ENCODE measurements around the gene THADA.
"Not testable (repeated sequence)": the region's sequence is repeated elsewhere in the genome, so short reads cannot be mapped to it uniquely, and the experiment has no call there.

The THADA gene

GRCh38 chr2:43410055-43410604 is 185.7 kb downstream of the THADA start:
- DNase-seq (ENCODE audit: low read depth): no peak

DNA sequence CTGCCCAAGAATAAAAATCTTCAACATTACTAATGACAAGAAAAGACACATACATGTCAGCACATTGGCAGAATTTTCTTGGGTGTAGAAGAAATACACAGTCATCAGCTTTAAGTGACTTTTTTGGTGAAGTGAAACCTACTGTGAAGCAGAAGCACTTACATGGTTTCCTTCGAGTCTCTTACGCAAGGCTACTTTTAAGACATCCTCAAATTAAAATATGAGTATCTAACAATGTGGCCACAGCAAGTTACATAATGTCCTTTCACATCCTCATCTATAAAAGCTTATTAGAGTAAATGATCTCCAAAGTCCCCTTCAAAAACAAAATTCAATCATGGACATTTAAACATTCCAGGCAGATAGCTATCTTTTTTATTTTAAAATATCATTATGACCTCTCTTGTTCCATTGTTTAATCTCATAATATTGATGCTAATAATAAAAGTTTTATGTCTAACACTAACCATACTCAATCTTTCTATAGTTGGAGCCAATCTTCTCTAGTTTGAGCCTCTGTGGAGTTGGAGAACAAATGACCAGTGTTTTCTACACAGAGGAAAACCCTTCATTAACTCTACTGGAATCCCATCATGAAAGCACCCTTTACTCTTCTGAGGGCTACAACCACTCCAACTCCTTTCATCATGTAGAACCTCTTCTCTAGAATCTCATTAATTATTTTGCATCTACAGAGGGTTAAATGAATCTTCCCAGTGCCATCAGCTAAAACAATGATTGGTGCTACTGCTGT is 187.3 kb downstream of the THADA start:
- DNase-seq (ENCODE audit: low read depth): no peak

DNA sequence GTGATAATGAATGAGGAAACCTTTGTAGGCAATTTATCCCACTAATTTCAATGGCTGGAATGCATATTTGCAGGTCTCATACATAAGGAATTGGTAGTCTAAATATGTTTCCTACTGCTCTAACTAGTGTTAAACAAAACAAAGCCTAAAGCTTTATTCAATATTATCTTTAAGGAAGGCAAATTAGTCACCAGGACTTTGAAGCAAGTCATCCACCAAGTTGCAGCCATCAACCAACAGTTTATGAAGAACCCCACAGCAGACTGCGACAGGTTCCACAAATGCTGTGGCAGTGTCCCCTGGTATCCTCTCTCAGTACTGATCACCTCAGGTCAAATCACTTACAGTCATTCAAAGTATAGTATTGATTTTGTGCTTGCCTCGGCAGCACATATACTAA is 187.9 kb downstream of the THADA start:
- no peak for DNase-seq (ENCODE audit: low read depth)

DNA sequence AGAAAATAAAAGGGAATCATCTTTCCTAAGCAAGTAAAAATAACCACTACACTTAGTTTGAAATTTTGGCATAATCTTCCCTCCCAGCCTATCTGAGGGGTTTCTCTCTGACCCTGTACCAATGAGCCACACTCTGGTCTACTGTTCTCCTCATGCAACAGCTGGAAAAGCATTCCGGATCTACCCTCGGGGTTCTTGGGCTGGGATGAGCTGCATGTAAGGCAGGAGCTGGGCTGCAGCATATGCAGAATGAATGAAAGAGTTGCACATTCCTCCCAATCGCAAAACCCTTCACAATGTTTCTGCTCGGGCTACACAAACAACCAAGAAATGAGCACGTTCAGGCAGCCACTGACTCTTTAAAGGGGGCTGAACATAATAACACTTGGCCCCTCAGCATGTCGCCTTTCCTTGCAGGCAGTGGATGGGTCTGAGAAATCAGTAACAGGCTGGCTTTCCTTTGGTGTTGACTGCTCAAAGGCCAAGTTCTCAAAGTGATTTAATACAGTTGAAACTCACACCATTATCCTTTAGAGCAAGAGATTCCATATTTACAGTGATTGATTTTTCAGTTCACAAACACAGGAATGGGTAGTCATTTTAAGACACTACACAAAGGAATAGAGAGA is 189.1 kb downstream of the THADA start:
- DNase-seq (ENCODE audit: low read depth): no peak

GRCh38 chr2:43405829-43406228 is 190.0 kb downstream of the THADA start:
- no peak for DNase-seq (ENCODE audit: low read depth)

- DNase-seq (ENCODE audit: low read depth): no peak
Observed at GRCh38 chr2:43402452-43402937, 193.3 kb downstream of the THADA start.

DNA sequence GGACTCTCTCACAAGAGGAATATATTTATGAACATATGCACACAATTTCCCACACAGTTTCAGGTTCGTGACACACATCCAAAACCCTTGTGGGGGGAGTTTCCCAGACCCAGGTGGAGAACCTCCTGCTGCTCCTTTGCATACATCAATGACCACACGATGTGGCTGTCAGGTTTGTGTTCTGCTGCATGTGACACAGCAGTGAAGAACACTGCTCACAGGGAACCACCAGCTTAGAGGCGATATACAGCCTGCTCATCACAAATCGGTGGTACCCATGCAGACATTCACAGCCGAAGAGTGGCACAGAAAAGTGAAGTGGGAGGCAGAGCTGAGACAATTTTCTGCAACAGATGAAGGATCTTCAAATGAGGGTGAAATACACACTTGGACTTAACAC is 193.8 kb downstream of the THADA start:
- no peak for DNase-seq (ENCODE audit: low read depth)

DNA sequence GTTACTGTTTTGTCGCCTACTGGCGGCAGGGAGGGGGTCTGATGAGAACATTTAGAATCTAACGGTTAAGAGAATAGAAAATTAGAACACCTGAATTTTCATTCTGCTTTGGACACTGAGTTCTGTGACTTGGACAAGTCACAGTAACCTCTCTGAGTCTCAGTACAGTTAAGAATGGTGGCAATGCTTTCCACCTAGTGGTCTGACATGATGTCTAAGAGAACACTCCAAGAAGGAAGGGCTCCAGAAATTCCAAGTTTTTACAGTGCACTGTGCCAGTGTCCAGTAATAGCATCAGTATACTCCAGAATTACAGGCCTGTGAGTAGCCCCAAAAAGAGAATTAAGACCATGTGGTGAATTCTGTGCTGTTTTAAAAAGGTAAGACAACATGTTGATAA is 195.3 kb downstream of the THADA start:
- no peak for DNase-seq (ENCODE audit: low read depth)

DNA sequence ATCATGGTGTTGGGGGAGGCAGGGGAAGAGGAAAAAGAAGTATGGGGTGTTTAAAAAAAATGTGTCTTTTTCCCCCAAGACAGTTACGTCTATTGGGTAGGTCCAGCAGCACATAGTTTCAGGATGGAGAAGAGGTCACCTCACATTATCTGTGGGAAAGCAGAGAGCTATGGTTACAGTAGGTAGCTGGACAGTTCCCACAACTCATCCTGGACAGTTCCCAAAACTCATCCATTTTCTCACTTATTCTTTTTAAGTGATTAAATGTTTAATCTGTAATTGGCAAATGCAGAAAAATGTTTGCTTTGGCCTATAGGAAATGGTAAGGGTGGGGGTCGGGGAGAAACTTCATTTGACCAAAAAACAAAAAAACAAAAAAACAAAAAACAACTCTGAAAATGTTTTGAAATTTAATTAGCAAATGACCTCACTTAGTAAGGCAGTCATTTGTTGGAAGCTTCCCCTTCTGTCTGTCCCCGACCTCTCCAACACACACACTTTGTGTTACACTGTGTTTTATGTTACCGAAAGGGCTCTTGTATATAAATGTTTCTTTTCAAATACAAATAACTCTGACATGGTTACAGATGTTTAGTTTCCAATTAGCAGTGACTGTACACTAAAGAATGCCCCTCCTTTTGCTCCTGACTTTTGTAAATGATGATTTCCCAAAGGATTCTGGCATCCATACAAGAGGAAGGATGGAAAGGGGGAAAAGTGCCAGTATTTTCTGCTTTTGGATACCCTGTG is 196.1 kb downstream of the THADA start:
- DNase-seq (ENCODE audit: low read depth): peak; percentile 57

GRCh38 chr2:43399098-43399497 is 196.7 kb downstream of the THADA start:
- no peak for DNase-seq (ENCODE audit: low read depth)

DNA sequence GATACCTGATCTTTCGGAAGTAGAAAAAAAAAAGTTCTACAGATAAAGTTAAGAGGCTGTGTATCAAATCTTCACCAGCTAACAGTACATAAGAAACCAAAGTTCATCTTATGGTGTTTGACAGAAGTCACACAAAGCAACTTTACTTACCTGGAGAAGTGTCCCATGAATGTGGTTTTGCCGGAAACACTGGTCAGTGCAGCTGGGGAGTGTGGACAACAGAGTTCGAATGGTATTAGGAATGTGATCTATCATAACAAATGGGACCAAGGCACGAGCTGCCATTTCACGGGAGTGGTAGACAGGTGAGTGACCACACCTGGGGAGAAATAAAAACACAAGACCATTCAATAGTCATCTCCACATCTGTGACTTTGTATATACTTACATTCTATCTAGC is 198.0 kb downstream of the THADA start:
- DNase-seq (ENCODE audit: low read depth): no peak

DNA sequence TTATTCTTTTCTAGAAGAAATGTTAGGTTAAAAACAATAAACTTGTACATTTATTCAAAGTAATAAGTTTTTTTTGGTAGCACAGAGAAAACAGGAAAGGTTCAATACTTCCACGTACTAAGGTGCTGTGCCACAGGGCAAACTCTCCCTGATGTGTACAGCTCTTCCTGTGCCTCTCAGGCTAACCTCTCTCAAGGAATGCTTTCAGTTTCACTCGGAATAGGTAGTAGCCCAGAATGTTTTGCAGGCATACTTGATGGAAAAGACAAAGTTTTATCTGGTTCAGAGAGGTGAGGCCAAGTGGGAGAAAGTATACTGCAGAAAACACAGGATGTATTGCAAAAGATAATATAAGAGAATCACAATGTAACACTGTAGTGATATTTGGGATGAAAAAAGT is 198.4 kb downstream of the THADA start:
- no peak for DNase-seq (ENCODE audit: low read depth)

DNA sequence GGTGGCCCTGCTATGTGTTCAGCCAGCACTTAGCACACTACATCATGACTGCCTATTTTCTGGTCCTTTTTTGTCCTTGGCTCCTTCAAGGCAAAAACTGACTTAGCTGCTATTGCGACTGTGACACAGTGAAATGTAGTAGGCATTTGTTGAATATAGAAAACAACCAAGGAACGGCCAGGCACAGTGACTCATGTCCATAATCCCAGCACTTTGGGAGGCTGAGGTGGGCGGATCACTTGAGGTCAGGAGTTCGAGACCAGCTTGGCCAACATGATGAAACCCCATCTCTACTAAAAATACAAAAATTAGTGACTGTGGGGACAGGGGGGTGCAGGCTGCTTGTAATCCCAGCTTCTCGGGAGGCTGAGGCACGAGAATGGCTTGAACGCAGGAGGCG is 199.5 kb downstream of the THADA start:
- not testable (repeated sequence) for DNase-seq (ENCODE audit: low read depth)

- DNase-seq (ENCODE audit: low read depth): no peak
Observed at GRCh38 chr2:43393918-43394317, 201.9 kb downstream of the THADA start.

- no peak for DNase-seq (ENCODE audit: low read depth)
Observed at GRCh38 chr2:43391878-43392215, 204.0 kb downstream of the THADA start.

- DNase-seq (ENCODE audit: low read depth): no peak
Observed at GRCh38 chr2:43391201-43391877, 204.5 kb downstream of the THADA start.

DNA sequence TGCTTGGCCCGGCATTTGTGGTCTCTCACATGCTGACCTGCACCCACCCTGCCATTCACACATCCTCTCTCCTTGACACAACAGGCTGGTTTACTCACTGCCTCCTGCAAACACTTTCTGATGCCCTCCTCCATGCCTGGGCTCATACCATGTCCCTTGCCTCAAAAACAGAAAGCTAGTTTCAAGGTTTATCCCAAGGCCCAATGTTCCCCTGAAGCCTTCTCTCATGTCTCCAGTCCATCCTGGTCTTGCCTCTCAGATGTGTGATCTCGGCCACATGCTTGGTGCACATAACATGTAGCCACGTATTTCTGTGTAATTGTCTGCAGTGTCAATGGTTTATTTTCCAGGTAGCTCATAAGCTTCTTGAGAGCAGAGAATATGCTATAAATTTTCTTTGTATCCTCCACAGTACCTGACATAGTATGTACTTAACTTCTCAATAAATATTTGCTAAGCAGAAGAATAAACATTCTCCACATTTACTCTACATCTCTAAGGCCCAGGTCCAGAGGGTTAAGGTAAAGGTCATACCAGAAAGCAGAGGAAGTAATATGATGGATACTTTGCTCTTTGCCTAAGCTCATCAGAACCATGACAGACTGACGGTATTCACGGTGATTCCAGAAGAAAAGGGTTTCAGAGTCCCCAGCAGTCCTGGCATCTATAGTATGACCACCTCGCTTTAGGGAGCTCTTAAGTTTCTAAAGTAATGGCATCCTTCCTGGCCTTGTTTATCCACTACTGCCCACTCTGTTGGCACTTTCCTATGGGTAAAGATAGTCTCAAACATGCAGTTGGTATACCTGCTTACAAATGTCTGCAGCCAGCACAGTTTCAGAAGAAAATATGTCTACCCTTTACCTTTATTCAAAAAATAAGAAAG is 206.0 kb downstream of the THADA start:
- no peak for DNase-seq (ENCODE audit: low read depth)

- DNase-seq (ENCODE audit: low read depth): no peak
Observed at GRCh38 chr2:43388371-43388770, 207.5 kb downstream of the THADA start.

DNA sequence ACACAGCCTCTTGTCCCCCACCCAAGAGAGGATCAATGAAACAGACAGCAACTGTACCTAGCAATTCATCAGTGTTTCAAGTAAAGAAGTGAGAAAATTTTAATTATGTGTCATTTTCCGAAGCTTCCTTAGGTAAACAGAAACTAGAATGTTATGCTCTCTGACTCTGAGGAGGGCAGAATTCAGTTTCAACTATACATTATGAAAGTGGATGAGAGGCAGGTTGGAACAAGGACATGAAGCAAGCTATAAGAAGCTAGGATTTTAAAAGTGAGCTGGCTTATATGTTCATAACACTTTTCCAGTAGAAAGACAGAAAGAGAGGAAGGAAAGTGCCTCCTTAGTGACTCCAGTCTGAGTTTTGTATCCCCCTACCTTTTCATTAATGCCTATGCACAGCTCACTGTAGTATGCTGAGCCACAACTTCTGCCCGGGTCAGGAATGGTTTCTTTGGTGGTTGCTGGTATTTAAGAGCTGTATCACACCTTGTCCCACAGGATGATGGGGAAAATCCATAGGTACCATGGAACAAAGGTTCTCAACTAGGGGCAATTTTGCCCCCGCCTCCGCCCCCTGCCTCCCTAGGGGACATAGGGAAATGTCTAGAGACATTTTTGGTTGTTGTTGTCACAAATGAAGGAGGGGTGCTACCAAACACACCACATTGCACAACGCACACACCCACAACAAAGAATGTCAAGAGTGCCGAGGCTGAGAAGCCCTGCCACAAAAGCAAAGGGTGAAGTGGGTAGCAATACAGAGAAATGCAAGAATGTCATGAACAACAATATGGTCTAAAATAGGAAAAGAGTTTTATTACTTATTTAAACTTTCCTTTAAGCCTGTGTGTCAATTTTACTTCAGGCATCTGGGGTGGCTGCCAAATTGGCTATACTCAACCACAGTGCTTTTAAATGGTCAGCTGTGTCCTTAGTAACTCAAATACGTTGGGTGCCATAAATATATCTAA is 208.5 kb downstream of the THADA start:
- DNase-seq (ENCODE audit: low read depth): no peak

DNA sequence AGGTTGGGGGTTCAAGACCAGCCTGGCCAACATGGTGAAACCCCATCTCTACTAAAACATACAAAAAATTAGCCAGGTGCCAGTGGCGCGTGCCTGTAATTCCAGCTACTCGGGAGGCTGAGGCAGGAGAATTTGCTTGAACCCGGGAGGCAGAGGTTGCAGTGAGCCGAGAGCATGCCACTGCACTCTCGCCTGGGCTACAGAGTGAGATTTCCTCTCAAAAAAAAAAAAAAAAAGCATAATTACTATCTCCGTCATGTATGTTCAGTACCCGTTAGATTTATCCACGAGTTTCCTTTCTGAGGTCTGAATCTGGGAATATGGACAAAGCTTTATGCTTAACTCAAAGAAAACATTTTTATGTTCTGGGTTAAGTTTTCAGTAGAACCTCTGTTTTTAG is 209.2 kb downstream of the THADA start:
- DNase-seq (ENCODE audit: low read depth): not testable (repeated sequence)
